ENCODE results near the gene NUDT6.

DNA sequence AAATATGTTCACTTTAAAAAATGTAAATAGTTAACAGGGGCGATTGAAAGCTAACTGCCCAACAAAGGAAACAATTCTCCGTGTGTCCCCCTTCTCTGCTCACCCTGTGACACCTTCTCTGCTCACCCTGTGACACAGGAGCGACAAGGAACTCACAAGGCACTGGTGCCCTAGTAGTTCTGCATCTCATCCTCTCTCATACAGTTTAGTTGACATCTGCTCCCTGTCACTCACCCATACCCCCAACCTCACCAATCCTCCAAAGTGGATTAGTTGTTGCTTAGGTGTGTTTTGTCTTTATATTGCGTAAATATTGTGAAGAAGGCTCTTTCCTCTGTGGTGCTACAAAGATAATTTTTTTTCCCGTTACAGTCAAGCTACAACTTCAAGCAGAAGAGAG is 46.4 kb downstream of the NUDT6 start:
- TF ChIP-seq, protein P1, sequence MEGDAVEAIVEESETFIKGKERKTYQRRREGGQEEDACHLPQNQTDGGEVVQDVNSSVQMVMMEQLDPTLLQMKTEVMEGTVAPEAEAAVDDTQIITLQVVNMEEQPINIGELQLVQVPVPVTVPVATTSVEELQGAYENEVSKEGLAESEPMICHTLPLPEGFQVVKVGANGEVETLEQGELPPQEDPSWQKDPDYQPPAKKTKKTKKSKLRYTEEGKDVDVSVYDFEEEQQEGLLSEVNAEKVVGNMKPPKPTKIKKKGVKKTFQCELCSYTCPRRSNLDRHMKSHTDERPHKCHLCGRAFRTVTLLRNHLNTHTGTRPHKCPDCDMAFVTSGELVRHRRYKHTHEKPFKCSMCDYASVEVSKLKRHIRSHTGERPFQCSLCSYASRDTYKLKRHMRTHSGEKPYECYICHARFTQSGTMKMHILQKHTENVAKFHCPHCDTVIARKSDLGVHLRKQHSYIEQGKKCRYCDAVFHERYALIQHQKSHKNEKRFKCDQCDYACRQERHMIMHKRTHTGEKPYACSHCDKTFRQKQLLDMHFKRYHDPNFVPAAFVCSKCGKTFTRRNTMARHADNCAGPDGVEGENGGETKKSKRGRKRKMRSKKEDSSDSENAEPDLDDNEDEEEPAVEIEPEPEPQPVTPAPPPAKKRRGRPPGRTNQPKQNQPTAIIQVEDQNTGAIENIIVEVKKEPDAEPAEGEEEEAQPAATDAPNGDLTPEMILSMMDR (IDR thresholded peaks at IDR 0.05), result no peak
- TF ChIP-seq ZFX (IDR thresholded peaks at IDR 0.05; ENCODE audit: borderline replicate concordance), result no peak
